Pancreas (tissue), 10 donors: ENCODE measurements around the gene PKP3. TPM values are rescaled to one million over a fixed set of nuclear protein-coding genes. Genes with fewer than 3 reads are reported as not detected.

Source experiments
- ATAC-seq, 4 donors: fragments of 200-7000 bp; cut with Tn5 transposase; one replicate each; pipeline versions ENCODE4 v1.8.0 to v1.9.1; 2020; ENCODE audit warnings: mild to moderate bottlenecking in 4 of 4, moderate library complexity in 4 of 4
- DNase-seq, 6 donors: peaks; one replicate each; pipeline ENCODE4 v3.0.0-alpha.2; 2020
- FAIRE-seq: peaks from 2 replicates; lab custom pipeline; 2012; peaks lifted over from hg19 to GRCh38; lab: Jason Lieb, UNC
- H3K27ac ChIP-seq, 4 donors: fragments of 200-600 bp; sonication (generic); 1 replicate in 3 of 4; 2 replicates in 1 of 4; pipeline versions ENCODE4 v1.5.0 to v1.8.0; 2020
- H3K27me3 ChIP-seq, 4 donors: fragments of 200-600 bp; one replicate each; pipeline ENCODE4 v1.8.0; 2021
- H3K36me3 ChIP-seq, 3 donors: fragments of 200-600 bp; sonication (generic) in 1 of 3; one replicate each; pipeline versions ENCODE4 v1.5.0 to v1.8.0; 2020 to 2021
- H3K4me1 ChIP-seq, 3 donors: fragments of 200-600 bp; one replicate each; pipeline ENCODE4 v1.8.0; 2021
- H3K4me3 ChIP-seq, 4 donors: fragments of 200-600 bp; sonication (generic) in 2 of 4; one replicate each; pipeline versions ENCODE4 v1.5.0 to v1.8.0; 2020 to 2021
- H3K9me3 ChIP-seq, 4 donors: fragments of 200-600 bp; one replicate each; pipeline ENCODE4 v1.8.0; 2021
- WGBS, 2 donors: extraction: QIAGEN DNeasy Blood & Tissue Kit; methylation state at CpG; one replicate each; pipeline ENCODE4 v1.1.7; 2013; 5-methylcytosine and 5-hydroxymethylcytosine counted together
- intact Hi-C, 3 donors: fragments of 100-400 bp; cut with DNase I; formaldehyde crosslinking; loops; one replicate each; pipeline versions ENCODE4 v1.11.1 to v1.14.2; 2022
- polyA plus RNA-seq, 2 donors: library from polyadenylated mRNA; stranded (reverse); fragments of 200-250 nt; gene quantifications; one replicate each; pipeline ENCODE4 v1.2.3, GENCODE V29; 2013
- total RNA-seq, 6 donors: library from RNA; stranded (reverse); fragmentation: NEBNext Ultra II Directional in 4 of 6; extraction: Animal tissue kit (Norgen Biotek cat#: 25700) in 4 of 6; gene quantifications; one replicate each; pipeline versions ENCODE4 v1.2.1 to v1.2.4, GENCODE V29; 2021 to 2023
- TF ChIP-seq, protein P1 (sequence below), 4 donors: fragments of 200-600 bp; sonication (generic) in 3 of 4; IDR thresholded peaks; one replicate each; pipeline versions ENCODE4 v1.5.0 to v1.8.0; 2021; ENCODE audit warnings: antibody characterized with exemption in 4 of 4
- donor health status: healthy with polysubstance abuse.
- donor health status: DM: no; HTN: no; CAD: no; lungs with moderate emphysema.
- donor health status: DM: no; HTN: no; CAD: no.
- donor health status: control.
- donor health status: control.
- donor health status: Bipolar disorder and iron deficiency.
- donor health status: DM: yes; HTN: yes; CAD: no.
- donor health status: DM: no; HTN: no; CAD: no.
- donor health status: DM: no; HTN: no; CAD: no.
- donor health status: DM: yes; HTN: yes; CAD: no.

The PKP3 gene
- total and polyA plus RNA-seq, 8 donors: 23.4 to 50.5 (median 30.5) TPM

DNA sequence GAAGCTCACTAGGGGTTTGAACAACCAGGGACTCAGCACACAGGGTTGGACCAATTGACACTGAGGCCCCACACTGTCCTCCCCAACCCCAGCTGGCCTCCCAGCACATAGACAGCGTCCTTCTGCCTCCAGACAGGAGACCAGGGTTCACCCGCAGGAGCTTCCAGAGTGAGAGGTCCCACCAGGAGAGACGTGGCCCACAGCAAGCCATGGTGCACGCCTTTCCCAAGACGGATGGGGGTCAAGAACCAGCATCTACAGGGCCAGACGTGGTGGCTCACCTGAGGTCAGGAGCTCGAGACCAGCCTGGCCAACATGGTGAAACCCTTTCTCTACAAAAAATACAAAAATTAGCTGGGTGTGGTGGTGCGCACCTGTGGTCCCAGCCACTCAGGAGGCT, 32.8 kb downstream of the PKP3 start:
- Histone ChIP-seq H3K36me3 (no peaks in the 10 kb centered on the region), H3K27ac (no peak overlapping the region), H3K4me3 (no peak overlapping the region), H3K27me3 (no peaks in the 10 kb centered on the region), H3K9me3 (no peaks in the 10 kb centered on the region), H3K4me1 (no peaks in the 10 kb centered on the region)
- TF ChIP-seq, protein P1, sequence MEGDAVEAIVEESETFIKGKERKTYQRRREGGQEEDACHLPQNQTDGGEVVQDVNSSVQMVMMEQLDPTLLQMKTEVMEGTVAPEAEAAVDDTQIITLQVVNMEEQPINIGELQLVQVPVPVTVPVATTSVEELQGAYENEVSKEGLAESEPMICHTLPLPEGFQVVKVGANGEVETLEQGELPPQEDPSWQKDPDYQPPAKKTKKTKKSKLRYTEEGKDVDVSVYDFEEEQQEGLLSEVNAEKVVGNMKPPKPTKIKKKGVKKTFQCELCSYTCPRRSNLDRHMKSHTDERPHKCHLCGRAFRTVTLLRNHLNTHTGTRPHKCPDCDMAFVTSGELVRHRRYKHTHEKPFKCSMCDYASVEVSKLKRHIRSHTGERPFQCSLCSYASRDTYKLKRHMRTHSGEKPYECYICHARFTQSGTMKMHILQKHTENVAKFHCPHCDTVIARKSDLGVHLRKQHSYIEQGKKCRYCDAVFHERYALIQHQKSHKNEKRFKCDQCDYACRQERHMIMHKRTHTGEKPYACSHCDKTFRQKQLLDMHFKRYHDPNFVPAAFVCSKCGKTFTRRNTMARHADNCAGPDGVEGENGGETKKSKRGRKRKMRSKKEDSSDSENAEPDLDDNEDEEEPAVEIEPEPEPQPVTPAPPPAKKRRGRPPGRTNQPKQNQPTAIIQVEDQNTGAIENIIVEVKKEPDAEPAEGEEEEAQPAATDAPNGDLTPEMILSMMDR (IDR thresholded peaks at IDR 0.05): no peak
- intact Hi-C loops: no loop called here
- FAIRE-seq: no peak
- ATAC-seq: no peak
- no peak for DNase-seq
- 91 to 93% methylated on average over 8 of the region's 8 CpGs for WGBS, 2 donors

DNA sequence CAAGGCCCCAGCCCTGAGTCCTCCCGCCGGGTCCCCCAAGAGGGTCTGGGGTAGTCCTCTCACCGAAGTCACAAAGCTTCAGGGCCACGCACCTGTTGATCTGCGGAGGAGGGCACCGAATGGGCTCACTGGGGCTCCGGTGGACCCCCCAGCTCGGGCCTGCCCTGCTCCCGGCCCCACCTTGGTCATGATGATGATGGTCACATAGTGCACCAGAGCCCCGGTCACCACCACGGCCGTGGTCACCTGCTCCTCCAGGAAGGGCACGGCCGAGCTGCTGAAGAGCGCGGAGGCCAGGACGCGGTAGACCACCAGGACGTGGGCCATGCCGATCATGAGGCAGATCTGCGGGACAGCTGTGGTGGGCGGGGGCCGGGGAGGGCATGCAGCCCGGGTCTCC, 34.3 kb downstream of the PKP3 start:
- Histone ChIP-seq H3K4me1 (no peaks in the 10 kb centered on the region), H3K27me3 (no peaks in the 10 kb centered on the region), H3K36me3 (no peaks in the 10 kb centered on the region), H3K9me3 (no peaks in the 10 kb centered on the region), H3K4me3 (no peak overlapping the region), H3K27ac (no peak overlapping the region)
- TF ChIP-seq, protein P1 (IDR thresholded peaks at IDR 0.05): no peak
- peak in 1 of 6 donors; percentile 70 for DNase-seq
- ATAC-seq: no peak
- 93 to 95% methylated on average over 24 of the region's 24 CpGs for WGBS, 2 donors
- no peak for FAIRE-seq
- intact Hi-C loops: no loop called here

DNA sequence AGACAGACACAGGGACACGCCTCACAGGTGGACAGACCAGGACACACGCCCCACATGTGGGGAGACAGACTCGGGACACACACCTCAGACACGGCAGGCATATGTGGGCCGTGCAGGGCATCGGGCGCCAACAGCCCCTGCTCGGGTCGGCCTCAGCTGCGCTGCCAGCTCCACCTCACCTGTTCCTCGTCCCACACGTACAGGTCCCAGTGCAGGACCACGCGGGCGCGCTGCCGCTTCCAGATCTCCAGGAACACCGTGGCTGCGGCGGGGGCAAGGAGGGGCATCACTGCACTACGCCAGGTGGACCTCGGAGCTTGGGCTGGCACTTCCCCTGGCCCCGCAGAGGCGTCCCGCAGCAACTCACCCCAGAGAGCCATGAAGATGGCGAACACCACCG, 35.4 kb downstream of the PKP3 start:
- no peak overlapping the region for H3K27ac ChIP-seq
- H3K4me1 ChIP-seq: no peaks in the 10 kb centered on the region
- DNase-seq: peak in 3 of 6 donors; percentile 25 to 67 (median 45)
- H3K27me3 ChIP-seq: no peaks in the 10 kb centered on the region
- ATAC-seq: peak in 1 of 4 donors; percentile 7
- TF ChIP-seq, protein P1 (IDR thresholded peaks at IDR 0.05): no peak
- no peaks in the 10 kb centered on the region for H3K9me3 ChIP-seq
- H3K36me3 ChIP-seq: no peaks in the 10 kb centered on the region
- WGBS, 2 donors: 88% methylated on average over 27 of the region's 27 CpGs
- H3K4me3 ChIP-seq: no peak overlapping the region
- intact Hi-C loops: no loop called here
- FAIRE-seq: no peak

DNA sequence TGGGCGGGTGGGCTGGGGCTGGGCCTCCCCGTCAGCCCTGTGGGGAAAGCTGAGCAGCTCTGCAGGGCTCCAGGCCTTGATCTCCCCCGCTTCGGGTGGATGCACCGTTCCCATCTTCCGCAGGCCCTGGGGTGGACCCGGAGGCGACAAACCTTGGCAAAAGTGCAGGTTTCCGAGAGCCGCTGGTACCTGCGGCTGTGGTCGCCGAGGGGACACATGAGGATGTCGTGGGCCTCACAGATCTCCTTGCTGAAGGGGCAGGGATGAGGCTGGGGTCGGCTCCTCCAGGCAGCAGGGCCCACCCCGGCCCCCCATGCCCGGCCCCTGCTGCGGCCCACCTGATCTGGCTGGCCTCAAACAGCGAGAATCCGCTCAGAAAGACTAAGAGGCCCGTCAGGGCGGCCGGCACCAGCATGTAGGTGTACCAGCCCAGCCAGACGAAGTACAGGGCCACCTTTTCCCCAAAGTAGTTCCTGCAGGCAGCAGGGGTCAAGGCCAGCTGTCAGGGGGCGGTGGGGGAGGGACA, 36.0 kb downstream of the PKP3 start:
- Histone ChIP-seq H3K9me3 (no peaks in the 10 kb centered on the region), H3K4me1 (no peaks in the 10 kb centered on the region), H3K27ac (no peak overlapping the region), H3K4me3 (no peak overlapping the region), H3K27me3 (no peaks in the 10 kb centered on the region), H3K36me3 (no peaks in the 10 kb centered on the region)
- DNase-seq: peak in 3 of 6 donors; percentile 23 to 61 (median 50)
- intact Hi-C loops: no loop called here
- ATAC-seq: peak in 1 of 4 donors; percentile 13
- TF ChIP-seq, protein P1 (IDR thresholded peaks at IDR 0.05): no peak
- FAIRE-seq: no peak
- WGBS, 2 donors: 68 to 72% methylated on average over 22 to 25 of the region's 25 CpGs

DNA sequence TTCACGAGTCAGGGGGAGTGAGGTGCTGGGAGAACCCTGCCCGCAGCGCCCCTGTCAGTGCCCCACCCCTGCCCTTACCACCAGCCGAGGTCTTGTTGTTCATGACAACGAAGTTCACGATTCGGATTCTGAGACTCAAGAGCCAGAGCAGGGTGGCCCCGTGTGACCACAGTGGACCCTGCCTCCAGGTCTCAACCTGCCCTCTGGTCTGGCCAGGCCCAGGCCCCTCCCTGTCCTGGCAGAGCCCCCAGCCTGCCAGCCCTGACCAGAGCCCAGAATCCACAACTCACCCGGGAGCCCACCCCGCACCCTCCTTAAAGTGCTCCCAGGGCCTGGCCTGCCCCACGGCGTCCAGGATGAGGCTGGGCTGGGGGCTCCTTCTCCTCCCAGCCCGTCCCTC, 37.9 kb downstream of the PKP3 start:
- no peak overlapping the region for H3K27ac ChIP-seq
- peak in 2 of 6 donors; percentile 45 to 65 for DNase-seq

More for the DNA sequence above, 37.9 kb downstream of the PKP3 start:
- TF ChIP-seq, protein P1 (IDR thresholded peaks at IDR 0.05): no peak
- intact Hi-C loops: no loop called here
- Histone ChIP-seq H3K4me1 (no peaks in the 10 kb centered on the region), H3K9me3 (no peaks in the 10 kb centered on the region), H3K4me3 (no peak overlapping the region), H3K36me3 (no peaks in the 10 kb centered on the region), H3K27me3 (no peaks in the 10 kb centered on the region)
- 93 to 95% methylated on average over 13 of the region's 13 CpGs for WGBS, 2 donors
- ATAC-seq (no peak), FAIRE-seq (no peak)
